Activated T-helper 1 cell treated with anti-CD3 and anti-CD28 coated beads, Interleukin-12 subunit alpha, Interleukin-12 subunit beta, Interleukin-2, Interleukin-4 antibody, amounts not matched to agents 30 ng/mL and 10 ng/mL and 1 ng/mL, durations not matched to agents 14 hours and 24 hours and 36 hours (primary cell): ENCODE measurements around the gene PRR5L. TPM values are rescaled to one million over a fixed set of nuclear protein-coding genes. Genes with fewer than 3 reads are reported as not detected.

ENCODE experiments used
- DNase-seq: peaks from one replicate; pipeline ENCODE4 v3.0.0; 2021; ENCODE audit warnings: low spot score
- H3K27ac Mint-ChIP-seq: one replicate; pipeline ENCODE4 v1.8.0; 2021; ENCODE audit warnings: mild to moderate bottlenecking, mixed read lengths
- H3K27me3 Mint-ChIP-seq: one replicate; pipeline ENCODE4 v1.8.0; 2022; ENCODE audit warnings: mild to moderate bottlenecking, moderate library complexity, mixed read lengths; ENCODE audit not compliant: insufficient read depth
- H3K36me3 Mint-ChIP-seq: one replicate; pipeline ENCODE4 v1.8.0; 2021; ENCODE audit warnings: low read depth, mixed read lengths
- H3K4me1 Mint-ChIP-seq: one replicate; pipeline ENCODE4 v1.8.0; 2021; ENCODE audit warnings: low read depth, mixed read lengths
- H3K4me3 Mint-ChIP-seq: one replicate; pipeline ENCODE4 v1.8.0; 2021; ENCODE audit warnings: mild to moderate bottlenecking, moderate library complexity, mixed read lengths
- H3K9me3 Mint-ChIP-seq: one replicate; pipeline ENCODE4 v1.8.0; 2021; ENCODE audit warnings: mixed read lengths
- intact Hi-C: fragments of 100-400 bp; cut with micrococcal nuclease; formaldehyde crosslinking; loops from one replicate; pipeline ENCODE4 v1.15.1; 2024
- total RNA-seq: library from RNA; stranded (reverse); gene quantifications from 2 replicates; pipeline ENCODE4 v1.2.3, GENCODE V29; 2022

Gene PRR5L
- total RNA-seq, 1 donor from 2014 or later = 64.0 TPM

DNA sequence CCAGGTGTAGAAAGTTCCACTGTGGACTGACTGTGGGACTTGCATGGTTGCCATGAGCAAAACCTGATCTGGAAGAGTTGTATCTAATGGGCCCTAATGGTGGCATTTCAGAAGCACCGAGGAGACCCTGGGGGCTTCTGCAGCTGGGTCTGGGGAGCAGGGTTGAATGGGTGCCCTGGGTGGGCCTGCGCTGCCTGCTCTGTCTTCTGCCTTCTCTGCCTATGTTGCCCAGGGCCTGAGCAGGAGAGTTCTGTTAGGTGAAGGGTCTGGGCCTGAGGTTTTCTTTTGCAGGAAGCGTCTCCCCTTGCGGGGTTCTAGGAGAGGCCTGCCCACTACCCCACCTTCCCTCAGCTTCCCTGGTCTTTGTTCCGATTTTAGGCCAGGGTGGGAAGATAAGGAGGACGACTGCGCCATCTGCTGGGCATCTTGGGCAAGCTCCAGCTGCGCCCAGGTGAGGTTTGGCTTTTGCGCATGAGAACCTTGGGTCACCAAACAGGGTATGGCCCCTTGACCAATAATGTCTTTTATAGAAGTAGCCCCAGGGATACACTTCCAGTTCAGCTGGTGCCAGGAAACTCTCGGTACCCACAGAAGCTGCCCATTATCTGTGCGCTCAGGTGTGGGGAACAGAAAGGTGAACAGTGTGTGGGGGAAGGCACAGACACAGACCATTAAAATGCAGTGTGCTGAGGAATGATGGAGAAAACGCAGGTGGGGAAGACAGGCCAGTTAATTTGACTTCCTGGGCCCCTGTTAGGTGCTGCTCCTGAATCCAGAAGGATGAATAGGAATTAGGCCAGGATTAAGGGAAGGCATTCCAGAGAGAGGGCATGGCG, 30.1 kb upstream of the PRR5L start:
- Mint-ChIP-seq H3K27me3 (peaks cover 20% of the 10 kb centered on the region), H3K27ac (no peak overlapping the region), H3K4me1 (no peaks in the 10 kb centered on the region), H3K9me3 (no peaks in the 10 kb centered on the region), H3K4me3 (no peak overlapping the region), H3K36me3 (no peaks in the 10 kb centered on the region)
- peak; percentile 26 for DNase-seq
- intact Hi-C loops = loop anchor here (1.0 to 5.0 kb wide), 5 partner anchors 23 to 779 kb away; partner anchors contain the start of gene COMMD9

DNA sequence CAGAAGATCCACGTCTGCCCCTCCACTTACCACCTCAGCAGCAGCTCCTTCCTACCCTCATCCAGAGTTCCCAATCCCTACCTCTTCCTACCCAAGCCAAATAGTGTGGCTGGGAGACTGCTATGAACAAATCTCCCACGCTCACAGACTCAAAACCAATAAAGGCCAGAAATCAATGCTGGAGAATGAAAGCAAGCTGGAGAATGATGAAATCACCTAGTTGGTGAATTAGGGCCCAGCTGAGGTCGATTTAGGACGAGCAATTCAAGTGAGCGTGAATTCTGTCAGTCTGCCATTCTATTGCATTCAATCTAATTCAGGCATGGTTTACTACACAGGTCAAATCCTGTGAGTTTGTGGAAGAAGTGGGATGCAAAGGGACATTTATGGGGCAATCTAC, 29.3 kb upstream of the PRR5L start:
- intact Hi-C loops = loop anchor here (1.0 to 5.0 kb wide), 5 partner anchors 23 to 779 kb away; partner anchors contain the start of gene COMMD9
- H3K27ac Mint-ChIP-seq = no peak overlapping the region
- no peak for DNase-seq

DNA sequence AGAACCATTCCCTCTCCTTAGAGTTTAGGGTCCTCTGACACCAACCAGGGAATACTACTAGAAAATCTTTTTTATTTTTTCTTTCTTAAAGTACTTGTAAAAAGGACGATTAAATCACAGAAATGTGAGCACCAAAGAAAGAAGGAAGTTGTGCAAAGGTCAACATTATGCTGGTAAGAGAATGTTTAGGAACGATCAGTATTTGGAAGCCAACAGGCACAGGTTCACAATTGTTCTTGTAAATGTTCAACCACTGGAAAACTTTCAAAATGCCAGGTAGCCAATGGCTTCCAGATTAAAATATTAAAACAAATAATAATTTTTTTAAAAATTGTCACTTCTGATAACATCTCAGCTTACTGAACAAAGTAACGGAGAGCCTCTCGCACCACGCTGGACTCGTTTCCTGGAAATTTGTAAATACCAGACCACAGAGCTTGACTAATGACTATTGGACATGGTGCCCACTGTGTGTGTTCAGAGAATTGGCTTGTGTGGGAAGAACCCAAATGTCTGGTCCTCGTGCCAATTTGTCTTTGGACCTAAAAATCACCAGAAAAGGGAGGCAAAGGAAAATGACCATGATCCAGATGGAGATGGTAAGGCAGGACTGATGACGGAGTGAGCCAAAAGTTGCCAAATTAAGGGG, 27.6 kb upstream of the PRR5L start:
- H3K27me3 Mint-ChIP-seq = peaks cover 16% of the 10 kb centered on the region

More for the DNA sequence above, 29.3 kb upstream of the PRR5L start:
- no peaks in the 10 kb centered on the region for H3K4me1 Mint-ChIP-seq
- no peaks in the 10 kb centered on the region for H3K9me3 Mint-ChIP-seq
- H3K36me3 Mint-ChIP-seq = no peaks in the 10 kb centered on the region
- peaks cover 20% of the 10 kb centered on the region for H3K27me3 Mint-ChIP-seq
- no peak overlapping the region for H3K4me3 Mint-ChIP-seq

DNA sequence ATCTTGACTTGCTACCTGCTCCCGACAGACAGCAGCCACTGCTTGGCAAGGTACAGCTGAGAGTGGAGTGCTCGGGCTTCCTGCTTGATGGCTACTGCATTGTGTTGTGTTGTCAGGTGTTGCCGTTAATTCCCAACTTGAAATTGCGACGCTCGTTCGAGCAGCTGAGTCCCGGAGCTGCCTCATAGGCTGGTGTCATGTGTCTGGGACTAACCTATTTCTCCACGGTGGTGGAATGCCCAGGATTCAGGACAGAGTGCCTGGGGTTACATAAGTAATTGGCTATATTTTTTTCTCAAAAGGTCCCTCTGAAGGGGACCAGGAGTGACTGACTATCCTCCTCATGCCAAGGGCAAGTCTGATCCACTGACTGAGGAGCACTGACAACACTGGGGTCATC, 25.4 kb upstream of the PRR5L start:
- Mint-ChIP-seq H3K4me1 (no peaks in the 10 kb centered on the region), H3K27ac (no peak overlapping the region)
- intact Hi-C loops = no loop called here

More for the DNA sequence above, 27.6 kb upstream of the PRR5L start:
- no peaks in the 10 kb centered on the region for H3K9me3 Mint-ChIP-seq
- H3K4me3 Mint-ChIP-seq = no peak overlapping the region
- peaks cover 8% of the 10 kb centered on the region for H3K36me3 Mint-ChIP-seq
- intact Hi-C loops = loop anchor here (5.0 kb wide), 1 partner anchor 781 kb away; no protein-coding TSS in a partner anchor
- no peak for DNase-seq
- H3K27ac Mint-ChIP-seq = no peak overlapping the region
- no peaks in the 10 kb centered on the region for H3K4me1 Mint-ChIP-seq

DNA sequence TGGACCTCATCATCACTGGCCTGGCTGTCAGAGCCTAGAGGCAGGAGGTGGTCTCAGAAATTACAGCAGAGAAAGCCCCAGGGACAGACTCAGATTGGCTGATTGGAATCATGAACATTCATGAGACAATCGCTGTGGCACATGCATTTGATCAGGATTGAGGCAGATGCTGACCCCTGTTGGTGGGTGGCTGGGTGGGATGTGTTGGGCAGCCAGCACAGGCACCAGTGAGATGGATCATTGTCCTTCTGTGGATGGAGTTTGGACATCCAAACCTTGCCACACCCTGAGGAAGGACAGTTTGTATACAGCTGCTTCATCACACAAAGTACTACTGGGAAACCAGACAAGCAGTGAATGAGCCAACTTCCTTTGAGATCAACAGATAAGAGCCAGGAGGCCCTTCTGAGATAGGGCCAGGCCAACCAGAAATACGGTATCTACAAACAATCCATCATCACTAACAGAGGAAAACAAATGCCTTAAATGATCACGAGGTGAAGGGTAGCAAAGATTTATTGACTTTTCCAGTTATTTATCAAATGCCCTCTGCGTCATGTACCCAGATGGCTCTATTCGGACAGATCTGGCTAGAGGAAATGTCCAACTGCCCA, 24.2 kb upstream of the PRR5L start:
- no peaks in the 10 kb centered on the region for H3K9me3 Mint-ChIP-seq
- peaks cover 8% of the 10 kb centered on the region for H3K27me3 Mint-ChIP-seq
- intact Hi-C loops = no loop called here
- peaks cover 8% of the 10 kb centered on the region for H3K36me3 Mint-ChIP-seq
- no peak for DNase-seq
- no peak overlapping the region for H3K27ac Mint-ChIP-seq
- no peaks in the 10 kb centered on the region for H3K4me1 Mint-ChIP-seq
- H3K4me3 Mint-ChIP-seq = no peak overlapping the region

More for the DNA sequence above, 25.4 kb upstream of the PRR5L start:
- H3K9me3 Mint-ChIP-seq = no peaks in the 10 kb centered on the region
- H3K27me3 Mint-ChIP-seq = peaks cover 11% of the 10 kb centered on the region
- no peak for DNase-seq
- peaks cover 8% of the 10 kb centered on the region for H3K36me3 Mint-ChIP-seq
- no peak overlapping the region for H3K4me3 Mint-ChIP-seq

DNA sequence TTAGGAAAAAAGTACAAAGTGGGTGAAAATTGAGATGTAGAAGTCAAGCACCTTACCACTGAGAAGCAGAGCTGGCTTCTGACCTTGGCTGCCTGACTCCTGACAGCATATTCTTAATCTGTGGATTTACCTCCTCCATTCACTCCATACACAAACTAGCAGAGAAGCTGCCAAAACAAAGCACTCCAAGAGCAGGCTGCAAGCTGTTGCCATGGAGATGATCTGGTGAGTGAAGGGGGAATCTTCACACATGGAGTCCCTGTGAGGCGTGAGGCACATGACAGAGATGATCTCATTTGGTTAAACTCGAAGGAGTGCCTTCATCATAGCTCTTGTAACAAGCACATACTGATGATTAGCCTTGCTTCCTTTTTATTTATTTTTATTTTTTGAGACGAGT, 23.0 kb upstream of the PRR5L start:
- no peaks in the 10 kb centered on the region for H3K27me3 Mint-ChIP-seq
- DNase-seq = no peak
- no peak overlapping the region for H3K27ac Mint-ChIP-seq
- H3K36me3 Mint-ChIP-seq = peaks cover 8% of the 10 kb centered on the region
- intact Hi-C loops = no loop called here
- no peak overlapping the region for H3K4me3 Mint-ChIP-seq
- no peaks in the 10 kb centered on the region for H3K4me1 Mint-ChIP-seq
- H3K9me3 Mint-ChIP-seq = no peaks in the 10 kb centered on the region

DNA sequence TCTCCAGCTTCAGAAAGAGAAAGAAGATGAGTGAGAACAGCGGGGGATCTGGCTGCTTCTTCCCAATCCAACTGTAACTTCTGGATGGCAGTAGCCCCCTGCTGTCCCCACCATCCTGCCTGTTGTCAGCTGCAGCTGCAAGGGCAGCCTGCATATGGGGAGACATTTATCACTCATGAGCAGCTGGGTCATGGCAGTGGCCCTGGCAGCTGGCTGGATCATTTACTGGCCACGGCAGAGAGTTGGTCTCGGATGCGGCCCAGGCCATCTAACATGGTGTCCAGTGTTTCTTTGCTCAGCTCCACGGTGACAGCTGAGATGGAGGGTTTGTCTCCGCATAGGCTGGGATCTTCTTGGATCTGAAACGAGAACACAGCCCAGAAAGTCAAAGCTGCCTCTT, 21.7 kb upstream of the PRR5L start:
- H3K27ac Mint-ChIP-seq = no peak overlapping the region
- H3K4me3 Mint-ChIP-seq = no peak overlapping the region
- H3K4me1 Mint-ChIP-seq = no peaks in the 10 kb centered on the region
- DNase-seq = no peak
- H3K36me3 Mint-ChIP-seq = peaks cover 8% of the 10 kb centered on the region
- intact Hi-C loops = no loop called here
- H3K27me3 Mint-ChIP-seq = no peaks in the 10 kb centered on the region
- H3K9me3 Mint-ChIP-seq = no peaks in the 10 kb centered on the region

DNA sequence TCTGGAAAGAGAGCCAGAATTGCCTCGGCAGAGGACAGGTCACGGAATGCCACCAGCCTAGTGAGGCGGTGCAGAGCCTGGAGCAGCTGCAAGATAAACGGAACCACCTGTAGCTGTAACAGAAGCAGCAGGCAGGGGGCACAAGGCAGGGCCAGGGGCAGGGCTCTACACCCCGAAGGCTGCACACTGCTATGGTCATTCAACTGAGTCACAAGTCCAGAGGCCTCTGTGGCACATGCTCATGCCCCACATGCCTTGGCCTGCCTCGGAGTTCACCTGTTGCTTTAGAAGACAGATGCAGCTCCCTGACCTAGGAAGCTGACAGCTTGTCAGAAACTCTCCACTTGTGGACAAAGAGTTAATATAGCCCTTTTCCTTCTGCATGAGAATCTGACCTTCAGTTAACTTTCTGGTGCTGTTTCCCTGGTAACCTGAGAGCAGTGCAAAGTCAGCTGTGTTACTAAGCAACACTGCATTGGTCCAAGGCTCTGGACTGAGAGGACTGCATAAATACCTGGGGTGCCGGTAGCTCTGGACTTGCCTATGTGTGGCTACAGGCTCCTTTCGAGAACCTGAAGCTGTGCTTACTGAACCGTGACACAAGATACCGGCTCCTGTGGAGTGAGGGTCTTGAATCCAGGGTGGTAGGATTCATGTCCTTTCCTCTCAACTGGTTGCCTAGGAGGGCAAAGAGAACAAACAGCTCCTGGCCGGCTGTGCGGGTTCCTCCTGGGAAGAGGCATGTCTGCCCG, 17.4 kb upstream of the PRR5L start:
- Mint-ChIP-seq H3K4me1 (peaks cover 5% of the 10 kb centered on the region), H3K4me3 (no peak overlapping the region), H3K9me3 (no peaks in the 10 kb centered on the region), H3K27ac (no peak overlapping the region), H3K36me3 (no peaks in the 10 kb centered on the region), H3K27me3 (no peaks in the 10 kb centered on the region)
- no peak for DNase-seq
- intact Hi-C loops = no loop called here

DNA sequence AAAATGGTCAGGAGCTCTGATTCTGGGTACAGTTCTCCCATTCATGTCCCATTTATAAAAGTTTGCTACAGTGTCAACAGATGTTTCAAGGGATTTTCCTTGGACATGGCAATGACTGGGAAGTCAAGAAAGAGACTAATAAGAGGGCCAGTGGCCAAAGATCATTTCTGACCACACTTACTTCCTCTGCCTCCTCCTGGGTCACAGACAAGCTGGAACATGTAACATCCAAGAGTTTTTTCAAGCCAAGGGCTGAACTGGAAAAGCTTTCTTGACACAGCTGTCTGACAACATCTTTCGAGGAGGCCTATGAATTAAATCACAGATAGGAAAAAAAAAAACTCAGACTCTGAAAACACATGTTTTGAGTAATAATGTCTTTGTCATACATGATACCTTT, 15.6 kb upstream of the PRR5L start:
- no peaks in the 10 kb centered on the region for H3K36me3 Mint-ChIP-seq
- no peaks in the 10 kb centered on the region for H3K9me3 Mint-ChIP-seq
- peaks cover 5% of the 10 kb centered on the region for H3K4me1 Mint-ChIP-seq
- no peak overlapping the region for H3K27ac Mint-ChIP-seq
- intact Hi-C loops = no loop called here
- H3K4me3 Mint-ChIP-seq = no peak overlapping the region
- DNase-seq = no peak
- H3K27me3 Mint-ChIP-seq = no peaks in the 10 kb centered on the region

DNA sequence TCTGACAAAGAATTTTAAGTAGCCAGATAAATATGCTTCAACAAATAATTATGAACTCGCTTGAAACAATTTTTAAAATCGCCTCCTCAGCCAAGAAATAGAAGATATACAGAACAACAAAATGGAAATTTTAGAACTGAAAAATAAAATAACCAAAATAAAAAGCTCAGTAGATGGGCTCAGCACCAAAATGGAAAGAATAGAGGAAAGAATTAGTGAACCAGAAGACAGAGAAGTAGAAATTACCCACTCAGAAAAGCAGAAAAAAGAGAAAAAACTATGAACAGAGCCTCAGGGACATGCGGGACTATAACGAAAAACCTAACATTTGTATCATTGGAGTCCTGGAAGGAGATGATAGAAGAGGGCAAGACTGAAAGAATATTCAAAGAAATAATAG, 14.2 kb upstream of the PRR5L start:
- Mint-ChIP-seq H3K27me3 (no peaks in the 10 kb centered on the region), H3K4me1 (peaks cover 5% of the 10 kb centered on the region), H3K36me3 (no peaks in the 10 kb centered on the region), H3K4me3 (no peak overlapping the region), H3K9me3 (no peaks in the 10 kb centered on the region), H3K27ac (no peak overlapping the region)
- intact Hi-C loops = no loop called here
- no peak for DNase-seq

DNA sequence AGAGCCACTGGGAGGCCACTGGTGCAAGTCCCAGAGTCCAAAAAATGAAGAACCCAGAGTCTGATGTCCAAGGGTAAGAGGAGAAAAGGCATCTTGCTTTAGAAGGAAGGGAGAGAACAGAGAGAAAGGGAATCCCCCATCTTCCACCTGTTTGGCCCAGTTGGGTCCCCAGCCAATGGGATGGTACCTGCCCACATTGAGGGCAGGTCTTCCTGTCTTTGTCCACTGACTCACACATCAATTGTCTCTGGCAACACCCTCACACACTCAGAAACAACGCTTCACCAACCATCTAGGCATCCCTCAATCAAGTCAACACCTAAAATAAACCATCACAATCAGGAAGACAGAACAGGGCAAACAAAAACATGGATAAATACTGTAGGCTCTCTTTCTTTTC, 13.2 kb upstream of the PRR5L start:
- intact Hi-C loops = no loop called here
- no peak for DNase-seq
- H3K4me1 Mint-ChIP-seq = peaks cover 11% of the 10 kb centered on the region

DNA sequence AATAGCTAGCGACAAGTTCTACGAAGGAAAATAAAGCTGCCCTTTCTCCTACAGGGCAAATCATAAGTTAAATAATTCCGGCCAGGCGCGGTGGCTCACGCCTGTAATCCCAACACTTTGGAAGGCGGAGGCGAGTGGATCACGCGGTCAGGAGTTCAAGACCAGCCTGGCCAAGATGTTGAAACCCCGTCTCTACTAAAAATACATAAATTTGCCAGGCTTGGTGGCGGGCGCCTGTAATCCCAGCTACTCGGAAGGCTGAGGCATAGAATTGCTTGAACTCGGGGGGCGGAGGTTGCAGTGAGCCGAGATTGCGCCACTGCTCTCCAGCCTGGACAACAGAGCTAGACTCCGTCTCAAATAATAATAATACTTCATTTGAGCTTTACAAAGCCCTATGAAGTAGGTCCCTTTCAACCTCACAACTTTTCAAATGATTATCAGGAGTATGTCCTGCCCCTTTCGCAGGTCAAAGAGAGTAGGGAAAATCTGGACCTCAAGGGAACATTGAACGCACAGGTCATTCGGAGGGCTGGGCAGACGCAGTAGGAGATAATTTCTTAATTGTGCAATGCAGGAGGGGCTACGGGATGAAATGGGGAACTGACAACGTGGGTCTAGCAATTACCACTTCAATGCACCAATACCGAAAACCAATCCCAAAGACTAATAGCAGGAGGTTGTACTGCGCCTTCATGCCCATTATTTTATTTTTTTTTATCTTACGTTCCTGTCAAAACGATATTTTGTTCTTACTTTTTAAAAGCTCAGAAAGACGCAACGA, 7.5 kb upstream of the PRR5L start:
- H3K4me1 Mint-ChIP-seq = peaks cover 27% of the 10 kb centered on the region
- H3K36me3 Mint-ChIP-seq = peaks cover 1% of the 10 kb centered on the region
- DNase-seq = no peak
- H3K4me3 Mint-ChIP-seq = peak overlapping the region; percentile 94
- no peaks in the 10 kb centered on the region for H3K9me3 Mint-ChIP-seq
- no peaks in the 10 kb centered on the region for H3K27me3 Mint-ChIP-seq
- intact Hi-C loops = loop anchor here (1.0 kb wide), 6 partner anchors 19 to 626 kb away; partner anchors contain the start of gene TRIM44
- H3K27ac Mint-ChIP-seq = peak overlapping the region; percentile 78

More for the DNA sequence above, 13.2 kb upstream of the PRR5L start:
- no peaks in the 10 kb centered on the region for H3K36me3 Mint-ChIP-seq
- H3K9me3 Mint-ChIP-seq = no peaks in the 10 kb centered on the region
- no peaks in the 10 kb centered on the region for H3K27me3 Mint-ChIP-seq
- no peak overlapping the region for H3K27ac Mint-ChIP-seq
- no peak overlapping the region for H3K4me3 Mint-ChIP-seq
